SIG-M5 treated with dmso at 0.1 percent for 504 hours (cell line): Measurements from ENCODE around the gene CDH15.

Experiments
- DNase-seq: peaks from one replicate; lab custom pipeline; 2025; ENCODE audit not compliant: unreplicated experiment; lab: John Stamatoyannopoulos, UW

CDH15 gene

GRCh38 chr16:89198417-89199240 lies 27.1 kb downstream of the CDH15 start:
- DNase-seq = no peak

GRCh38 chr16:89199241-89200123 lies 27.9 kb downstream of the CDH15 start:
- no peak for DNase-seq

GRCh38 chr16:89200124-89200849 lies 28.7 kb downstream of the CDH15 start, which contains the start of gene SLC22A31:
Gene SLC22A31, minus strand, starts transcription at chr16:89200537. Its CDS starts 36 bp downstream, at chr16:89200501.
- DNase-seq = no peak

DNA sequence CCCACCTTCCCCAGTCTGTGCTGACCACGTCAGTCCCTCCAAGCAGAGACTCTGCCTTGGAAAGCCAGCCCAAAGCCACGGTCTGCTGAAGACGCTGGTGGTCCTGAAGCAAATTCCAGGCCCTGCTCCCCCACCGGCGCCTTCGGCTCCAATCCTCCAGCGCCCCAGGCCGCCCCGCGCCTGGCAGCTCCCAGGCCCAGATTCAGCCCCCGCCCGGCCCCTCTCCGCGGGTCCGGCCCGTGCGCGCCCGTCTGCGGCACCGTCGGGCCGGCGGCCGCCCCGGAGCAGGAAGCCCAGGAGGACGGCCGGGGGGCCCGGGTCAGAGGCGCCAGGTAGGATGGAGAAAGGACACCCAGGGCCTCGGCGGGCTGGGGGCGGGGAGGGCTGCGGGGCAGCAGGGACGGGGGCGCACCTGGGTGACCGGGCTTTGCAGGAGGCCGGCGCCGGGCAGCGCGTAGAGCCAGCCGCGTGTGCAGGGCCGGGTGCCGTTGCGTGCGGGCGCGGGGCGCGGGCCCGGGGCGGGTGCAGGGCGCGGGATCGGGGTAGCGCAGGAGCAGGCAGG lies 29.4 kb downstream of the CDH15 start:
- DNase-seq = no peak

GRCh38 chr16:89201439-89202377 lies 30.2 kb downstream of the CDH15 start:
- DNase-seq = peak; percentile 33

DNA sequence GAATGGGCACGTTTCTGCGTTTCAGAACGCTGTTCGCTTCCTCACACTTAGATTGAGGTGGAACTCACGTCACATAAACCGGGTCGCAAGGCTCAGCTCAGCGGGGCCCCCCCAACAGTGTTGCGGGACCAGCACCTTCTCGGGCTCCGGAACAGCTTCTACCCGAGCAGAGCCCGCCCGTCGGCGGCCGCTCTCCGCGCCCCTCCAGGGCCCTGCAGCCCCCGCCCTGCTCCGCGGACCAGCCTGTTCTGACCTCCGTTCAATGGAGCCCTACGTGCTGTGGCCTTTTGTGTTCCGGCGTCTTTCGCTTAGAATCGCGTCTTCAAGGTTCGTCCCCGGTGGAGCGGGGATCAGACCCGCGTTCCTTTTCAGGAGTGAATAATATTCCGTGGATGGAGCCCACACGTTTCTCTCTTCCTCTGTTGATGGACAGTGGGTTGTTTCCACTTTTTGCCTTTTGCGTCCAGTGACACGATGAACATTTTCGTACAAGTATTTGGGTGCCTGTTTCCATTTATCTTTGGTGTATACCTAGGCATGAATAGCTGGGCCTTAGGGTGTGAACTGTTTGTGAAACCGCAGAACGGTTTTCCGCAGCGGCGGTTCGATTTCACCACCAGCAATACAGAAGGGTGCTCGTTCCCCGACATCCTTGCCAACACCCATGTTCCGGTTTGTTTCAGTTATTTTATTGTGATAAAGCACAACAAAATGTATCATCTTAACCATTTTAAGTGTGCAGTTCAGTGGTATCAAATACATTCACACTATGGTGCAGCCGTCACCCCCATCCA lies 31.1 kb downstream of the CDH15 start:
- no peak for DNase-seq

GRCh38 chr16:89207993-89208392 lies 36.4 kb downstream of the CDH15 start:
- no peak for DNase-seq

- DNase-seq = no peak
Observed at GRCh38 chr16:89209522-89210044, 38.0 kb downstream of the CDH15 start.

DNA sequence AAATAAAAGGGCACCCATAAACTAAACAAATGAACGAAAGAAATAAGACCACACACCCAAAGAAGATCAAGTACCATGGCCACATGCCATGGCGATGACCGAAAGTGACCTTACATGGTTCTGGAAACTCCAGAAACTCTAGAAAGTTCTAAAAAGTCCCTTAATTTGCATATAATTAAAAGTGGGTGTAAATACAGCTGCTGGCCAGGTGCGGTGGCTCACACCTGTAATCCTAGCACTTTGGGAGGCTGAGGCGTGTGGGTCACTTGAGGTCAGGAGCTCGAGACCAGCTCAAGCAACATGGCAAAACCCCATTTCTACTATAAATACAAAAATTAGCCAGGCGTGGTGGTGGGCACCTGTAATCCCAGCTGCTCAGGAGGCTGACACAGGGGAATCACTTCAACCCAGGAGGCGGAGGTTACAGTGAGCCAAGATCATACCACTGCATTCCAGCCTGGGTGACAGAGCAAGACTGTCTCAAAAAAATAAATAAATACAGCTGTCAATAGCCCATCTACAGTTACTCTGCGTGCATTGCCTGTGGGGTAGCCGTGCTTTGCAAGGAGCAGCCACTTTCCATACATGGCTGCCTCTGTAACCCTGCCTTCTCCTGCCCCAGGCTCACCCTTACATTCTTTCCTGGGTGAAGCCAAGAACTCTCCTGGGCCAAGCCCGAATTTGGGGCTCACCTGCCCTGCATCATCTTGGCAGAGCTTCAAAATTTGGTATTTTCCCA lies 38.8 kb downstream of the CDH15 start:
- no peak for DNase-seq

DNA sequence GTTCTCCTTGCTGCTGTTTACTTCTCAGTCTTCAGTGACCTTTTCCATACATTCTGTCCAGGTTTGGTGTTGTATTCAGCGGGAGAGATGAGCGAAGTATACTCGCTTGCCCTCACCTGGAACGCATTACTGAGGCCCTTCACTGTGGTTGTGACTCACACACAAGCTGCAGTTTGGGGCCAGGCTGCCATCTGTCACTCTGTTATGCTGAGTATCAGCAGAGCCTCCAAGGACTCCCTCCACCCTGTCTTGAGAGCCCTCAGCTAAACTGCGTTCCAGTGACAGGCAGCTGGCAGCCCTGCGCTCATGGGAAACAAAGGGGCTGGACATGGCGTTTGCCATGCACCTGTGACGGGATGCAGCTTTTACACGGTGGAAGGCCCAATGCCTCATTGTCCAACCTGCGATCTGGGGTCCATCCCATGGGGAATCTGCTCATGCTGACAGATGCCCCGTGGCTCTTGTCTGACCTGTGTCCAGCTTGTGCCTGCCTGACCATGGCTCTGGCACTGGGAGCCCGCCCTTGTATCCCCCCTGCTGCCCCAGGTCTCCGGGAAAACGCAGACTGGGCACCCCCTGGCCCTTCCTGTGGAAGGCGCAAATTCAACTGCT lies 39.5 kb downstream of the CDH15 start:
- DNase-seq = no peak

DNA sequence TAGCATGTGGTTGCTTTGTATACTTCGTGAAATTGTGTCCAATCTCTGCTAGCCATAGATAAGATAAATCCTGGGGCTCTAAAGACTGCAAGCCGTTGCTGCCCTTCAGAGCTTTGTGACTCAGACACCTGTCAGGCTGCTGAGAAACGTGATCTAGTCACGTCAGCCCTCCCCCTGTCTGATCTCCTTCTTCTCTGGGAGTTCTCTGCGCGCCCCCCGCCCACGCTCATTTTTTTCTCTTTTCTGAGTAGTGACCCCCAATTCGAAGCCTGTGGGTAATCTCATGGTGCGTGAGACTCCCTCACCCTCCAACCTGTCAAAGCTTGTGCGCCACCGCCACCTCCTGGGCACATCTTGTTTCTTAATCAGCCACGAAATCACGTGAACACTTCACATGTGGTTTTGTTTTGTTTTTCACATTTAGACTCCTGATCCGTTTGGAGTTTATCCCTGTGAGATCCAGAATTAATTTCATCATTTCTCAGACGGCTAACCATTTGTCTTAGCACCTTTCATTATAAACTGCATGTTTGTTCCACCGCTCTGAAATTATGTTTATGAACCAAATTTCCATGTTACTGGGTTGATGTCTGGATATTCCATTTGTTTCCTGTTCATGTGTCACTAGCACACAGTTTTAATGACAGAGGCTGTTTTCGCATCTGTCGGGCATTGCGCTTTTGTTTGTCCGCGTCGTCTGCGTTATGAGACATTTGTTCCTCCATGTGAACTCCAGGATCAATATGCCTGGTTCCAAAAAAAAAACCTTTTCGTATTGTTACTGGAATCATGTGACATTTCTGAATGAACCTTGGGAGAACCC lies 45.0 kb downstream of the CDH15 start:
- DNase-seq = peak; percentile 79

DNA sequence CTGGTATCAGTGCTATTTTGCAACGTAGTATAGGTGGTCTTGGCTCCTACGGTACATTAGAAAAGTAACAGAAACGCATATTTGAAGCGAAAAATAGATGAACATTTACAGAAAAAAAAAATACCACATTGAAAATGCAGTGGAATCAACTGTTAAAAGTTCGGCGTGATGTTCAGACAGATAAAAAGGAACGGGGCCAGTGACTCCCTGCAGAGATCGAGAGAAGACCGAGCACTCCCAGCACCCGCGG lies 45.5 kb downstream of the CDH15 start:
- no peak for DNase-seq

- DNase-seq = peak; percentile 81
Observed at GRCh38 chr16:89217388-89218191, 46.0 kb downstream of the CDH15 start, which contains the start of gene ZNF778. Gene ZNF778, plus strand, starts transcription at chr16:89217703. Its CDS starts 3,425 bp downstream, at chr16:89221128.

GRCh38 chr16:89219365-89219764 lies 47.8 kb downstream of the CDH15 start:
- DNase-seq = no peak

DNA sequence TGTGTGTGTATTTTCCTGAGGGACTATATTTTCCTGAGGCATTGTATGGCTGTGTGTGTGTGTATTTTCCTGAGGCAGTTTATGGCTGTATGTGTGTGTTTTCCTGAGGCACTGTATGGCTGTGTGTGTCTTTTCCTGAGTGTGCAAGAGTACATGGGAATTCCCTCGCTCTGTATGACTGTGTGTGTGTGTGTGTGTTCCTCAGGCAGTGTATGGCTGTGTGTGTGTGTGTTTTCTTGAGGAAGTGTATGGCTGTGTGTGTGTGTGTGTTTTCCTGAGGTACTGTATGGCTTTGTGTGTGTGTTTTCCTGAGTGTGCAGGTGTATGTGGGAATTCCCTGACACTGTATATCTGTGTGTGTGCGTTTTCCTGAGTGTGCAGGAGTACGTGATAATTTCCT lies 50.1 kb downstream of the CDH15 start:
- no peak for DNase-seq

GRCh38 chr16:89222931-89223330 lies 51.4 kb downstream of the CDH15 start:
- no peak for DNase-seq
